Glomerular visceral epithelial cell (primary cell): ENCODE data around the gene LHPP.

Experiments used
- DNase-seq: peaks from one replicate; pipeline ENCODE4 v3.0.0-alpha.2; 2016; ENCODE audit errors: extremely low spot score

The LHPP gene

GRCh38 chr10:124496150-124496549, 34.5 kb downstream of the LHPP start:
- no peak for DNase-seq

DNA sequence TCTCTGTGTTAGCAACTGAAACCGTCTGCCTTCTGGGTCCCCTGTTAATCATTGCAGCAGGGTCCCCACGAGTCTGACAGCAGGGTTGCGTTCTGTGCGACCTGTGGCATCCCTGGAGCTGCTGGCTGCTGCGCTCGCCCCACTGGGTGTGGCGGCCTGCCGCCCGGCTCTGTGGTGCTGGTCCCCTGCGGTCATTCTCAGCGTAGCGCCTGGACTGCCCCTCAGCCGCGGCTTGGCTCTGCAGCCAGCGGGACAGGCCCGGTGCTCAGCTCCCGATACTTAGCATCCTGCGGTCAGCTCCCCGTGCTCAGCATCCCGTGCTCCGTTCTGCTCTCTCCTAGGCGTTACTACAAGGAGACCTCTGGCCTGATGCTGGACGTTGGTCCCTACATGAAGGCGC, 35.0 kb downstream of the LHPP start:
- DNase-seq = no peak

GRCh38 chr10:124497196-124497881, 35.7 kb downstream of the LHPP start:
- DNase-seq = no peak

DNA sequence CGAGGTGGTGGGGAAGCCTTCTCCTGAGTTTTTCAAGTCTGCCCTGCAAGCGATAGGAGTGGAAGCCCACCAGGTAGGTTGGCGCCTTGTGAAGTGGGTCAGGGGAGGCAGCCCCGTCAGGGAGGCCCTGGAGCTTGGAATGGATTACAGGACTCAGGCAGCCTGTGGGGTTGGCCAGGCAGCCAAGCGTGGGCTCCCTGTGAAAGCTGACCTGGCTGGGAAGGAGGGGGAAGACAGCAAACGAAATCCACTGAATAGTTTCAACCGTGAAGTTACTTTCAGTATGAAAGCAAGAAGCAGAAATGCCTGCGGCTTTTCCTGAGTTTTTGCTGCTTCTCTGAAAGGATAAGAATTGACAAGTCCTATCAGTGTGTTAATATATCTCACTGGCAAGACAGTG, 36.4 kb downstream of the LHPP start:
- DNase-seq = peak; percentile 23

GRCh38 chr10:124500757-124501156, 39.1 kb downstream of the LHPP start:
- no peak for DNase-seq

DNA sequence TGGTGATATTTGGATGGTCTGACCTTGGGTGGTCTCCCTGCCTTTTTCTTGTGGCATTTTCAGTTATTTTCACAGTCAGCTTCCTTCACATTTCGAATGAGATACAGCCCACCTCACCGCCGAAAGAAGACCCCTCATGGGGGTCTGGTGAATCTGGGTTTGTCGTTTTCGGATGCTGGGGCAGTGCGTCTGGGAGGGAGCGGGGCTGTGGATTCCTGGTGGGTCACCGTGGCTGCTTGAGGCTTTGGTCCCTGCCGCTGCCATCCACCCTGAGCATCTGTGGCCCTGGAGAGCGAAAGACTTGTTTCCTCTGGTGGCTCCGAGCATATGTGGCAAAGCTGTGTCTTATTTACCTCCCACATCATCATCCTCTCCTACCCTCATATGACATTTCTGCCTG, 43.1 kb downstream of the LHPP start:
- no peak for DNase-seq

DNA sequence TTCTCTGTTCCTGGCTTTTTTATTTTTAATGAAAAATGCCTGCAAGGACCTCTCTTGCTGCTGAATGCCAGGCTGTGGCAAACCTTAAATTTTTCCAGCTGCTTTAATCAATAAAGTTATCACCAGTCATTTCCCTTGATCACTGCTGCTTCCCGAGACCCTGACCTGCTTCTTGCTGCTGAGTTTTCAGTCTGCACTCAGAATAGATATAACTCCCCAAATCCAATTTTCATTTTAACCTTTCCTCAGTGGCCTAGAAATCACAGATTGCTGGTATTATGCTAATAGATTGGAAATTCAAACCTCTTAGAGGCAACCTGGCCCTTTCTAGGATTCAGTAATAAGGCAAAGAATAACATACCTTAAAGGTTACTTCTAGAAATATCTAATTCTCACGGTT, 43.7 kb downstream of the LHPP start:
- DNase-seq = no peak

DNA sequence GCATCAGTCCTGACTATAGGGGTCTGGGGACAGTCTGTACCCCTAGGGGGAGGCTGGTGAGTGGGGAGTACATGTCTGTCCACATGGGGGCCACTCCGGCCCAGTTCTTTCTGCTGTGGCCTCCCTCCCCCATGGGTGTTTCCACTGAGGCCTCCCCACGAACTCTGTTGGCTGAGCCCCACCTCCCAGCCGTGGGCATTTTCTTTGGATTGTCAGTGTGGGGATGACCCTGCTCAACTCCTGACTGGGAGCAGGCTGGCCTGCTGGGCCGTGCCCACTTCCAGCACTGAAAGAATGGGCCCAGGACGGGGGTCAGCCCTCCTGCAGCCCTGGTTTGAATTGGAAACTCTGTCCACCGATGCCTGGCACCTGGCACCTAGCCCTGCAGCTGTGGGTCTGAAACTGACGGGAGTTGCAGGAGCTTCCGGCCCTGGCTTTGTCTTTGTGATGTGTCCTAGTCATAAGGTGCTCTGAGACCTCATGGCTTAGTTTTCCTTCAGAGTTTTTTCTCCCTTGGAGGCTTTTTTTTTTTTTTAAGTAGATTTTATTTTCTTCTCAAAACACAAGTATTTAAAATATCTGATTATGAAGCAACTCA, 46.5 kb downstream of the LHPP start:
- no peak for DNase-seq

DNA sequence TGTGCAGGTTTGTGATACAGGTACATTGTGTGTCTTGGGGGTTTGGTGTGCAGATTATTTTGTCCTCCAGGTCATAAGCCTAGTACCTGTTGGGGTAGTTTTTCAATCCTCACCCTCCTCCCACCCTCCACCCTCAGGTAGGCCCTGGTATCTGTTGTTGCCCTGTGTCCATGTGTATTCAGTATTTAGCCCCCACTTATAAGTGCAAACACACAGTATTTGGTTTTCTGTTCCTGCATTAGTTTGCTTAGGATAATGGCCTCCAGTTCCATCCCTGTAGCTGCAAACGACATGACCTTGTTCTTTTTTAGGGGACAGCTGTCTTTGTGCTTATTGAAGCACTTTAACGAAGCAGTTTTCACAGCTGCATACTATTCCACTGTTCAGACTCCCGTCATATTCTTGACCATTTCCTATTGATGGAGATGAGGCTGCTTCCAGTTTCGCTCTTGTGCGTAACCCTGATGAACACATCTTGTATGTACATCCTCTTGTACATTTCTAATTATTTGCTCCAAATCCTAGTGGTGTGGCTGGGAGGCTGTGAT, 47.4 kb downstream of the LHPP start:
- no peak for DNase-seq

DNA sequence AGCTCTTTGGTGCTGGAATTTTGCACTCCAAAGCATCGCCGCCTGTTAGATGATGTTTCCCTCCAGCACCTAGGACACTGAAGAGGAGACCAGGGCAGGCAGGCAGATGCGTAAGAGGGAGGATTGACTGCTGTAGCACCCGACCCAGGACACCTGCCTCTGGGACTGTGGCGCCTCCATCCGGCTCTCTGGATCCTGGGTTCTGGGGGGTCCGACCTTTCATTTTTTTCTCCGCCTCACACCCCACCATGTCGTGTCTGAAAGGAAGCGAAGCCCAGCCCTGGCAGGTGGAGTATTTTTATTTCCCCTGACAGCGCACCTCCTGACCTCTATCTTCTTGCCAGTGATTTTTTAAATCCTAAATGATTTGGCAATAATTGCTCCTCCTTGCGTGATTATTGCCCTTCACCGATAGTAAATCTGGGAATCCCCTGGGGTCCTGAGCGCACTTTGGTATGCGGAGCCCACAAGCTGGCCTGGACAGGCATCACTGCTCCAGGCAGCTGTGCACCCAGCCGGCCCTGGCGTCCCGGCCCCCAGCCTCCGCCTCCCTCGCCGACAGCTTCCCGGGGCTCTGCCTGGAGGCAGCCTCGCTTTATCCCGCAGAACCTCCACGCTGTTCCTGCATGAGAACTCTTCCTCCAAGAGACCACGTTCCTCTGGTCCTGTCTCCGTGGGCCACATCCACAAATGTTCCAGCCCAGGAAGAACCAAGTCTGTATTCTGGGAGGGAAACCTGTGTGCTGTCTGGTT, 48.4 kb downstream of the LHPP start:
- no peak for DNase-seq

DNA sequence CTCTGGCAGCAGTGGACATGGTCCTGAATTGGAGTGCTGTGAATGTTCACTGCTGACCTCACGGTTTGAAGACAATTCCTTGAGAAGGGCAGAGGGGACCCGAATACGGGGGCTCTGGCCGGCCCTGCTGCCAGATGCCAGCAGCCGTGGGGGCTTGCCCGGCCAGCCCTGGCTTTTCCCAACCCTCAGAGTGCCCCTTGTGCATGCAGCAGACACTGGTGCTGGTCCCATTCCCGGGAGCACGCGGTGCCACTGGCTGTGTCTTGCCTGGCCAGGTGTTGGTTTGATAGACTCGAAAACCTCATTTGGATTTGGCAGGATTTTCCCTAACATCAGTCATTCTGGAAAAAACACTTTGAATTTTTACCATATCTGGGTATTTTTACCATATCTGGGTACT, 49.1 kb downstream of the LHPP start:
- DNase-seq = no peak

GRCh38 chr10:124511205-124512039, 49.8 kb downstream of the LHPP start:
- DNase-seq = no peak

DNA sequence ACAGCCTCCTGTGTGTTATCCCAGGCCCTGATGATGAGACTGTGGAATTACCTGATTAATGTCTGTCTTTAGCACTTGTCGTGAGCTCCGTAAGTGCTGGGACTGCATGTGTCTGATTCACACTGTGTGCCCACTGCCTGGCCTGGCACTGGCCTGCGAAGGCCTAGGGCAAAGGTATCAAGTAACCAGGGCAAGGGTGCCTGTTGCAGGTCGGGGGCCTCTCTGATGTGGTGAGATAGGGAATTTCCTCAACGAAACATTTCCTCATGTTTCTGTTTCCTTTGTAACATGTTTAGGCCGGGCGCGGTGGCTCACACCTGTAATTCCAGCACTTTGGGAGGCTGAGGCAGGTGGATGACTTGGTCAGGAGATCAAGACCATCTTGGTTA, 50.4 kb downstream of the LHPP start:
- DNase-seq = no peak

GRCh38 chr10:124512600-124512999, 51.0 kb downstream of the LHPP start:
- DNase-seq = no peak

- DNase-seq = no peak
Observed at GRCh38 chr10:124515244-124515970, 53.8 kb downstream of the LHPP start.

DNA sequence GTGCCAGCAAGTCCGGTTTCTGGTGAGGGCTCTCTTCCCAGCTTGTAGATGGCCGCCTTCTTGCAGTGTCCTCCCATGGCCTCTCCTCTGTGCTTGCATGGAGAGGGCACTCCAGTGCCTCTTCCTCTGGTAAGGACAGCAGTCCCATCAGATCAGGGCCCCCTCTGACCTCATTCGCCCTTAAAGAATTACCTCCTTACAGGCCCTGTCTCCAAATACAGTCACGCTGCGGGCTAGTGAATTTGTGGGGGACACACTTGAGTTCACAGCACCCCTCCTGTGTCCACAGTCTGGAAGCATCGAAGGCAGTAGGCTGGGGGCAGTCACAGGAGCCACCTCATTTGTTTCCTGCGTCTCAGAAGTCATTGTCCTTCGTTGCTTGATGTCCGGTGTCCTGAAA, 54.6 kb downstream of the LHPP start:
- DNase-seq = no peak

DNA sequence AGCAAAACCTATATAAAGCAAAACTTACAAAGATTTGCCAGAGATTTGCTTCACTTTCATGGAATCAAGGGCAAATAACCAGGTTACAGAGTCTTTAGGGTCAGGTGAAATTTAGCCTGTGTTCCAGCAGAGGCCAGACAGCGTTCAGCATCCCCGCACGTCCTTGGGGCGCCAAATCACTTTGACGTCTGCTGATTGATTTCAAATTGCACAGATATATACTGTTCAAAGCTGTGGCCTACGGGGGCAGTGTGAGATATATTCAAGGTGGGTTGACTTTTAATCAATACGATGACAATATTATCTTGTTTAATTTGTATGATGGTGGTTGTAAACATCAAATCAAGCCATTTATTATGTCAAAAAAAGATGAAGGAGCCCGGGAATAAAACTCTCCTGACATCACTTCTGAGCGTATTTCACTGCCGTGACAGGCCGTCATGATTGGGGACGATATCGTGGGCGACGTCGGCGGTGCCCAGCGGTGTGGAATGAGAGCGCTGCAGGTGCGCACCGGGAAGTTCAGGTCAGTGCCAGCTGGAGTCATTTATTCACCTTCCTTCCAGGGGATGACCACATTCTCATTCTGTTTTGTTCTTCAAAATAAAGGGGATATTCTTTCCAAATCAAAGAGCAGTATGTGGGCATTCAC, 55.2 kb downstream of the LHPP start:
- DNase-seq = no peak

DNA sequence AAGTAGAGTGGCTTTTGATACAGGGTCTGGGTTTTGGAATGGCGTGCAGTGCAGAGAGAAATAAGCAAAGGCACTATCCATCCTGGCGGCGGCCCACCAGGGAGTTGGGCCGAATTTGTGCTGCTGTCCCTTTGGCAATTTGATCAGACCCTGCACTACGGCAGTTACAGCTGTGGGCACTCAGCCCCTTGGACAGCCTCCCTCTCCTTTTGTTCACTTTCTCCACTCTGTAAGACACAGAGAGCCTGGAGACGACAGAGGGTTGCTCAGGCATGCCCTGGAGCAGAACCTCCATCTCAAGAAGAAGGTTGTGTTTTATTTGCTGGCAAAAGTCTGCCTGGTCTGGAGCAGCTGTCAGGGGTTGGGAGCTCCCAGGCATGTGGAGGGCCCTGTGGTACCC, 55.8 kb downstream of the LHPP start:
- no peak for DNase-seq

GRCh38 chr10:124517931-124518330, 56.3 kb downstream of the LHPP start:
- no peak for DNase-seq

DNA sequence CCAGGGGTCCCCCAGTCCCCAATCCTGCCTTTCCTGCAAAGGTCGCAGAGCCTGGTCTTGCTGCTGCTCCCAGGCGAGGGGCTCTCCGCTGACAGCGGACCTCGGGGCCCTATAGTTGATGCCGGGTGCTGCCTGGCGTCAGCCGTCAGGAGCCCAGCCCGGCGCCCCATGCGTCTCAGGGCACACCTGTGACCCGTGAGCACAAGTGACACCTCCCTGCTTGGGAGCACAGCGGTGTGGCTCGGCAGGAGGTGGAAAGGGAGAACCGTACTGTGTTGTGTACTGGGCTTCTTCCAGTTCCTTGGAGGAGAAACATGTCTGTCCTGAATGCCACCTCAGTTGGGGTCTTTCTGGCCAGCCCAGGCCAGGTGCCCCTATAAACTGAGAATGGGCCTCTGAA, 56.7 kb downstream of the LHPP start:
- no peak for DNase-seq
